D721Med (cell line): ENCODE results near the gene SPOCK2.

Experiments
- DNase-seq: peaks from one replicate; pipeline ENCODE4 v3.0.0; 2011; ENCODE audit warnings: low spot score; ENCODE audit not compliant: insufficient read length
- FAIRE-seq: peaks from 2 replicates; lab custom pipeline; 2011; peaks lifted over from hg19 to GRCh38; lab: Jason Lieb, UNC
- TF ChIP-seq, protein P1 (sequence below): IDR thresholded peaks from 2 replicates; pipeline ENCODE4 v1.5.1; 2012; ENCODE audit warnings: mild to moderate bottlenecking, control low read depth; ENCODE audit not compliant: insufficient read depth; ENCODE audit errors: missing control alignments

Gene SPOCK2

DNA sequence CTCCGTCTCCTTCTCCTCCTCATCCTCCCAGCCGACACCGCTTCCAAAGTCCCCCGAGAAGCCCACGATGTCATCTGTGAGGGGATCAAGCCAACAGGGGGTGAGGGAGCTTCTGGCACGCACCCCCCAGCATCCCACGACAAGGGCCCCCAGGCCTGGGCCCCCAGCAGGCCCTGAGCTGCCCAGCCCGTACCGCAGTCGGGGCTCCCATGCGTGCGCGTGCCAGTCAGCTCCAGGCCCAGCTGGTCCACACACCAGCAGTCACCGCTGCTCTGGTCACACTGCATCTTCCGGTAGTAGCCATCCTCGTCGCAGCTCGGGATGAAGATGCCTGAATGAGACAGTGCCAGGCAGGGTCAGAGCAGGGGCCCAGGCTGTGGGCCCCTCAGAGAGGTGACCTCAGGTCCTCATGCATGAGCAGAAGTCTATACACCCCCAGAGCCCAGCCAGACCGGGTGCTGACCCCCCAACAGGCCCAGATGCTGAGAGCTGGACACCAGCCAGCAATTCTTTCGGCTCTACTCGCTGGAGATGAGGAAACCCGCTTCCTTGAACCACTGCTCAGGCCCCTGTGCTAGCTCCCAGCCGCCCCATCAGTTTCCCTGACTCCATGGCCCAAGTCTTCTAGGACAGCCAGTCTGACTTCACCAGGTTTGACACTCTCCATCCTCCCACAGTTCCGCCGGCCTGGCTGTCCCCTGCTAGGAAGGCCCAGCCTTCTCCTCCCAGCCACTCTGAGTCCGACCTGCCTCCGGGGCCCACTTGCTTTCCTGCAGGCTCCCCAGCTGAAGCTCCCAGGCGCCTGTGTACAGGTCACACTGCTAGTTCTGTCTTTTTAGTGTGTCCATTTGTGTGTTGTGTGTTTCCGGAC, 25.3 kb downstream of the SPOCK2 start:
- TF ChIP-seq, protein P1, sequence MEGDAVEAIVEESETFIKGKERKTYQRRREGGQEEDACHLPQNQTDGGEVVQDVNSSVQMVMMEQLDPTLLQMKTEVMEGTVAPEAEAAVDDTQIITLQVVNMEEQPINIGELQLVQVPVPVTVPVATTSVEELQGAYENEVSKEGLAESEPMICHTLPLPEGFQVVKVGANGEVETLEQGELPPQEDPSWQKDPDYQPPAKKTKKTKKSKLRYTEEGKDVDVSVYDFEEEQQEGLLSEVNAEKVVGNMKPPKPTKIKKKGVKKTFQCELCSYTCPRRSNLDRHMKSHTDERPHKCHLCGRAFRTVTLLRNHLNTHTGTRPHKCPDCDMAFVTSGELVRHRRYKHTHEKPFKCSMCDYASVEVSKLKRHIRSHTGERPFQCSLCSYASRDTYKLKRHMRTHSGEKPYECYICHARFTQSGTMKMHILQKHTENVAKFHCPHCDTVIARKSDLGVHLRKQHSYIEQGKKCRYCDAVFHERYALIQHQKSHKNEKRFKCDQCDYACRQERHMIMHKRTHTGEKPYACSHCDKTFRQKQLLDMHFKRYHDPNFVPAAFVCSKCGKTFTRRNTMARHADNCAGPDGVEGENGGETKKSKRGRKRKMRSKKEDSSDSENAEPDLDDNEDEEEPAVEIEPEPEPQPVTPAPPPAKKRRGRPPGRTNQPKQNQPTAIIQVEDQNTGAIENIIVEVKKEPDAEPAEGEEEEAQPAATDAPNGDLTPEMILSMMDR = no peak
- FAIRE-seq (no peak), DNase-seq (no peak)

DNA sequence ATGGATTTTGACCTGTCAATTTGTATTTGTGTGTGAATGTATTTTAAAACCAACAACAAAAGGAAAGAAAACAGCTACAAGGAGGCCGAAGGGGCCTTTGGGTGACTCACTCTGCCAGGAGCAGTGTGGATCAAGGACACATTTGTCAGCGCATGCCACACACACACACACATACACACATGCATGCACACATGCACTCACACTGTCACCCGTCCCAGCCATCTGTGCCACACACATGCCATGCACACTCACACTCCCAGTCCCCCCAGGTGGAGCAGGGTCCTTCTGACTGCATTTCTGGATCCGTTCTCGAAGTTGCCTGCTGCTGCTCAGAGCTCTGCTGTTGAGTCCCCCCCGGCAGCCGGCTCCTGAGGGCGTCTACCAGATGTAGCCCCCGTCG, 26.0 kb downstream of the SPOCK2 start:
- DNase-seq = no peak
- no peak for FAIRE-seq
- TF ChIP-seq, protein P1 = no peak

DNA sequence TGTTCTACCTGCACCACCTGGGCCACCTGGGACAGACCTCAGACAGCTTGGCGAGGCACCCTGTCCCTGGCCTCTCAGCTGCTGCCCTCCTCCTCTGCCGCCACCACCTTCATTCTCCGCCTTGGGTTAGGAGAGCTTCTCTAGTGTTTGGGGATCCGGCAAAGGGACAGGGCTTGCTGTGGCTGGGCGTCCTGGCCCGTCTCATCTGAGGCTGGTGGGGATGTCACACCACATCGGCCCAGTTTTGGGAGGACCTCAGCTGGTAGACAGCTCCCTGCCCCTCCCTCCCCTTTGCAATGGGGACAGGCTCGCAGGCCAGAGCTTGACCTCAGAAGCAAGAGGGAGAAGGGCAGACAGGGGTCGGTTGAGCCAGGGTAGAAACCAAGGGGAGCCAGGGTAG, 26.4 kb downstream of the SPOCK2 start:
- DNase-seq = no peak
- TF ChIP-seq, protein P1 = no peak
- no peak for FAIRE-seq

DNA sequence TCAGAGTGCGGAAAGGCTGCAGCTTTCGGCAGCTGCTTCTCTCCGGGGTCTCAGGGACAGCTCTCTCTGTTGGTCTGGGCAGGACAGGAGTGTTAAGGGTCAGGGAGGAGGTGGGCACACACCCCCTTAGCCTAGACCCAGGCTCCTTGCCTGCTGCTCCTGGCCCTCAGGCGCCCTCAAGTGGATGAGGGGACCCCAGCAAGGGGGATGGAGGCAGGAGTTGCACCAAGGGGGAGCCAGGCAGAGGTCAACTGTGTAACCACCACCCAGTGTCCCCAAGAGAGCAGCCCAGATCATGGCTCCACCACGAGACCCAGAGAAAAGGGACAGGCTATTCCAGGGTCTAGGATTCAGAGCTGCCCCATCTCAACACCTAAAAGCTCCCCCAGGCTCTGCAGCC, 26.9 kb downstream of the SPOCK2 start:
- no peak for DNase-seq
- FAIRE-seq = no peak
- TF ChIP-seq, protein P1 = peak; percentile 26

DNA sequence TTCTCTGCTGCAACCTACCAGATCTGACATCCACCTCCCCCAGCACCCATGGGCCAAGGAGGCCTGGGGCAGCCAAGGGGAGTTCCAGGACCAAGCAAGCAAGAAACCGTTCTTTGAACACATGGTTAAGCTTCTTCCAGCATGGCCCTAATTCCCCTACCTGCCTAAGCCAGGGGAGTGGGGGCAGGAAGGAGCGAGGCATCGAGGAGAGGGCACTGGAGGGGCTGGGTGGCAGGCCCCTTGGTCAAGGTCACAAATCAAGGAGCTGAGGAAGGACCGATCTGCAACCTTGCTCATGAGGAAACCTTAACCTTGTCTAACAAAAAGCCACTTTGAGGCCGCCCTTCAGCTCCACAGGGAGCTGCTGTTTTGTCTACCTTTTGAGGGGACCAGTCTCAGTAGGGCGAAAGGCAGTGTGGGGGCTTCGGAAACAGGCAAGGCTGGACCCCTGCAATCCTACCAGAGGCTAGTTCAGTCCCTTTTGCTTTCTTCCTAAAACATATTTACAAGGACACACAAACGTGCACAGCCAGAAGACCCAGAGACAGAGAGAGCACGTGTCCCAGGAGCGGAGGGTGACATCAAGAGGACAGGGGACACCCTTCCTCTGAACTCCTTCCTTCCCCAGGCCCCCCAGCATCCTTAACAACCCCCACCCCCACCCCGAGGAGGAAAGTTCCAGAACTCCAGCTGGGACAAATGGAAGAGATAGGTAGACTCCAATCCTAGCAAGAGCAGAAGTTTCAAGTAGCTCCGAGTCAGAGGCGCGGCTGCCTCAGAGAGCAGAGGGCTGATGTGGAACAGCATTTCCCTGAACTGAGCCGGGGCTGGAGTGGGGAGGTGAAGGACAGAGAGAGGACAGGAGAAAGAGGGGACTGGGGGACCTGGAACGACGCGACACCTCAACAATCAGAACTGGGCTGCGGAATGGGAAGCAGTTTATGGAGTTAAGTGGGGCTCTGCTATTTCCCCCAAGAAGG, 28.2 kb downstream of the SPOCK2 start:
- FAIRE-seq = no peak
- no peak for DNase-seq
- TF ChIP-seq, protein P1 = no peak

DNA sequence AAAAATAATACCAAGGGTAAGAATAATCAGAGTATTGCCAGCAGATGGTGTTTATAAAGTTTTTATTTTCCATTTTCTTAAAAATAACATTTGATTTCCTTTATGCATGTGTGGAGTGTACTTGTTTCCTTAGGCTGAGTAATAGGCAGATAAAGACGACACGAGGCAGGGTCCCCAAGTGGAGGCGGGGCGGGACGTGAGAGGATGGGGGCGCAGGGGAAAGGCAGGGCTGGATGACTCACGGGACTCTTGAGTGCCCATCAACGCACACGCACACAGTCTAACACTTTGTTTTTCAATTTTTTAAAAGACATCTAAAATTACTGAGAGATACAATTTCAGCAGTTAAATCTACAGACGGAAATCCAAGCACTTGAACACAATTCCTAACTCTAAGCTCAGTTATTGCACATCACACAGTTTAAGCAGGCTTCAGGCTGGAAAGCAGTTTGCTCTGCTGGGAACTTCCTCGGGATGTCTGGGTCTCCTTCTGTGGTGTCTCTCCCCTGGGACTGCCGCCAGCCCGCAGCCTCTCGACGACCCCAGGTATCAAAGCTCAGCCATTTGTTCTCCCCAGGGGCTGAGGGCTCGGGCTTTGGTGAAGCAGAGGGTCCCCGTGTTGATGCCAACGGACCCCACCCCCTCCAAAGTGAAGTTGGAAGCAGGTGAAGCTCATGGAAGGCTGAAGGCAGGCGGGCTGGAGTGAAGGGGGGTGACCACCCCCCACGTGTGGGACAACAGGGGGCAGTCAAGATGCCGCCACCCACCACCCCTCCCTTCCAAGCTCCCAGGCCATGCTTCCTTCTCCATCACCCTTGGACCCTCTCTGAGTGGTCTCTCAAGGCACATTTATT, 29.1 kb downstream of the SPOCK2 start:
- DNase-seq = no peak
- no peak for FAIRE-seq
- TF ChIP-seq, protein P1 = no peak
